Neural cell (in vitro differentiated cells): ENCODE results near the gene ITFG1. TPM values are rescaled to one million over a fixed set of nuclear protein-coding genes. Genes with fewer than 3 reads are reported as not detected.

ENCODE experiments used
- H2AFZ ChIP-seq: fragments of 200-600, 300-800 bp; sonication (generic), shearing (Covaris generic); 2 replicates; pipeline ENCODE4 v1.6.0; 2014; ENCODE audit warnings: low read depth, mild to moderate bottlenecking, antibody characterized with exemption, low read length, moderate library complexity
- H3F3A ChIP-seq: fragments of 200-600 bp; shearing (Covaris generic); 2 replicates; pipeline ENCODE4 v1.6.1; 2016; ENCODE audit warnings: mild to moderate bottlenecking, moderate library complexity, mixed read lengths, antibody characterized with exemption, low read length; ENCODE audit not compliant: insufficient read depth, poor library complexity, severe bottlenecking
- H3K27ac ChIP-seq: fragments of 200-600, 300-800 bp; sonication (generic), shearing (Covaris generic); 2 replicates; pipeline ENCODE4 v1.5.1; 2014; ENCODE audit warnings: mild to moderate bottlenecking, low read length, moderate library complexity
- H3K27me3 ChIP-seq: fragments of 300-800, 200-600 bp; sonication (generic), shearing (Covaris generic); 2 replicates; pipeline ENCODE4 v1.6.0; 2014; ENCODE audit warnings: mild to moderate bottlenecking, low read depth, low read length, moderate library complexity; ENCODE audit not compliant: insufficient read depth
- H3K36me3 ChIP-seq: fragments of 300-800, 200-600 bp; sonication (generic), shearing (Covaris generic); 2 replicates; pipeline ENCODE4 v1.5.1; 2014; ENCODE audit warnings: mild to moderate bottlenecking, antibody characterized with exemption, low read length, moderate library complexity; ENCODE audit not compliant: insufficient read depth
- H3K4me2 ChIP-seq: fragments of 300-800, 200-600 bp; sonication (generic), shearing (Covaris generic); 2 replicates; pipeline ENCODE4 v1.6.0; 2014; ENCODE audit warnings: mild to moderate bottlenecking, low read length
- H3K4me3 ChIP-seq: fragments of 300-800, 200-600 bp; sonication (generic), shearing (Covaris generic); 2 replicates; pipeline ENCODE4 v1.5.1; 2014; ENCODE audit warnings: mild to moderate bottlenecking, low read length, moderate library complexity
- H3K79me2 ChIP-seq: fragments of 200-600 bp; shearing (Covaris generic); replicated peaks from 2 replicates; pipeline ENCODE4 v1.6.0; 2014; ENCODE audit warnings: mild to moderate bottlenecking, low read length, moderate library complexity; ENCODE audit not compliant: insufficient read depth
- H3K9ac ChIP-seq: fragments of 300-800, 200-600 bp; sonication (generic), shearing (Covaris generic); 2 replicates; pipeline ENCODE4 v1.6.1; 2016; ENCODE audit warnings: mild to moderate bottlenecking, low read length, mixed read lengths
- H3K9me2 ChIP-seq: fragments of 200-600 bp; shearing (Covaris generic); 2 replicates; pipeline ENCODE4 v1.6.1; 2016; ENCODE audit warnings: mild to moderate bottlenecking, low read length, mixed read lengths; ENCODE audit not compliant: insufficient read depth
- H3K9me3 ChIP-seq: fragments of 200-600, 300-800 bp; sonication (generic), shearing (Covaris generic); 2 replicates; pipeline ENCODE4 v1.6.1; 2016; ENCODE audit warnings: mild to moderate bottlenecking, mixed run types, low read length, moderate library complexity, mixed read lengths
- H4K20me1 ChIP-seq: fragments of 200-600 bp; shearing (Covaris generic); 2 replicates; pipeline ENCODE4 v1.6.1; 2016; ENCODE audit warnings: mild to moderate bottlenecking, mixed run types; ENCODE audit not compliant: insufficient read depth
- EP300 ChIP-seq: fragments of 450-650 bp; conservative IDR thresholded peaks from 2 replicates; pipeline ENCODE4 v1.6.1; 2014; ENCODE audit warnings: antibody characterized with exemption, mild to moderate bottlenecking, moderate library complexity; ENCODE audit not compliant: poor library complexity, severe bottlenecking
- EZH2 ChIP-seq: fragments of 200-600, 300-800 bp; shearing (Covaris generic), sonication (generic); IDR thresholded peaks from 2 replicates; pipeline ENCODE4 v1.6.1; 2014; ENCODE audit warnings: antibody characterized with exemption, low read length, borderline replicate concordance, mild to moderate bottlenecking; ENCODE audit not compliant: insufficient read depth, poor library complexity, severe bottlenecking
- MXI1 ChIP-seq: fragments of 450-650 bp; conservative IDR thresholded peaks from 2 replicates; pipeline ENCODE4 v1.6.1; 2014; ENCODE audit warnings: antibody characterized with exemption, mild to moderate bottlenecking; ENCODE audit not compliant: poor library complexity, severe bottlenecking
- POLR2AphosphoS5 ChIP-seq: IDR thresholded peaks from 2 replicates; pipeline ENCODE4 v1.6.1; 2012
- RAD21 ChIP-seq: fragments of 450-650 bp; conservative IDR thresholded peaks from 2 replicates; pipeline ENCODE4 v1.6.1; 2014; ENCODE audit warnings: antibody characterized with exemption, mild to moderate bottlenecking, moderate library complexity
- SMC3 ChIP-seq: fragments of 450-650 bp; conservative IDR thresholded peaks from 2 replicates; pipeline ENCODE4 v1.6.1; 2014; ENCODE audit warnings: antibody characterized with exemption, mild to moderate bottlenecking, moderate library complexity; ENCODE audit not compliant: poor library complexity
- TAF1 ChIP-seq: IDR thresholded peaks from 2 replicates; pipeline ENCODE4 v1.6.1; 2012; ENCODE audit warnings: low read depth
- polyA plus RNA-seq: library from polyadenylated mRNA; depleted of rRNA; stranded (reverse); fragments of >200 nt; gene quantifications from 2 replicates; pipeline ENCODE4 v1.2.3, GENCODE V29; 2014
- TF ChIP-seq, protein P1 (sequence below): fragments of 450-650 bp; IDR thresholded peaks from 2 replicates; pipeline ENCODE4 v1.5.1; 2014; ENCODE audit warnings: antibody characterized with exemption, mild to moderate bottlenecking, moderate library complexity; ENCODE audit not compliant: poor library complexity, severe bottlenecking
- TF ChIP-seq, protein P2 (sequence below): IDR thresholded peaks from 2 replicates; pipeline ENCODE4 v1.6.1; 2012; ENCODE audit warnings: borderline replicate concordance

Gene ITFG1
- polyA plus RNA-seq, 1 donor from 2014 or later = 155 TPM

DNA sequence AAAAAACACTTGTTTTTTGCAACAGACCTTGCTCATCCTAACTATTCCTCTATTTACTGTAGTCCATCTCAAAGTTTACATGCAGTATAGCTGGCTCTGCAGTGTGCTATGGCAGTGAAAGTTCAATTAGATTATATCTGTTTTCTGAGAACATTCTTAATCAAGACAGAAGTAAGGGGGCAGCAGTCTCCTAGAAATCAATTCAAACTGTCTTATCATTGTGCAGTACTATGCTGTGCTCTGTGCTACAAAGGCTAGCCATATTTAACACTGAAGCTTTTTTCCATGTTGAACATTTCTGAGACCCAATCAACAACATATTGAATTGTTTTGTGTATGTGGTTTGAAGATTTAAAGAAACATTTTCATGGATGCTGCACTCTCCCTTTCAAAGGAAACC is 328.6 kb downstream of the ITFG1 start:
- Histone ChIP-seq H3K4me3 (no peak overlapping the region), H2AFZ (no peak overlapping the region), H3K9ac (no peak overlapping the region), H3K36me3 (peaks cover 9% of the 10 kb centered on the region), H4K20me1 (no peaks in the 10 kb centered on the region), H3K4me2 (no peak overlapping the region), H3K27ac (no peak overlapping the region), H3K9me3 (no peaks in the 10 kb centered on the region), H3F3A (no peaks in the 10 kb centered on the region), H3K27me3 (no peaks in the 10 kb centered on the region), H3K9me2 (no peaks in the 10 kb centered on the region), H3K79me2 (peaks cover 59% of the 10 kb centered on the region)
- TF ChIP-seq, protein P1, sequence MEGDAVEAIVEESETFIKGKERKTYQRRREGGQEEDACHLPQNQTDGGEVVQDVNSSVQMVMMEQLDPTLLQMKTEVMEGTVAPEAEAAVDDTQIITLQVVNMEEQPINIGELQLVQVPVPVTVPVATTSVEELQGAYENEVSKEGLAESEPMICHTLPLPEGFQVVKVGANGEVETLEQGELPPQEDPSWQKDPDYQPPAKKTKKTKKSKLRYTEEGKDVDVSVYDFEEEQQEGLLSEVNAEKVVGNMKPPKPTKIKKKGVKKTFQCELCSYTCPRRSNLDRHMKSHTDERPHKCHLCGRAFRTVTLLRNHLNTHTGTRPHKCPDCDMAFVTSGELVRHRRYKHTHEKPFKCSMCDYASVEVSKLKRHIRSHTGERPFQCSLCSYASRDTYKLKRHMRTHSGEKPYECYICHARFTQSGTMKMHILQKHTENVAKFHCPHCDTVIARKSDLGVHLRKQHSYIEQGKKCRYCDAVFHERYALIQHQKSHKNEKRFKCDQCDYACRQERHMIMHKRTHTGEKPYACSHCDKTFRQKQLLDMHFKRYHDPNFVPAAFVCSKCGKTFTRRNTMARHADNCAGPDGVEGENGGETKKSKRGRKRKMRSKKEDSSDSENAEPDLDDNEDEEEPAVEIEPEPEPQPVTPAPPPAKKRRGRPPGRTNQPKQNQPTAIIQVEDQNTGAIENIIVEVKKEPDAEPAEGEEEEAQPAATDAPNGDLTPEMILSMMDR = peak; percentile 50
- TF ChIP-seq, protein P2, sequence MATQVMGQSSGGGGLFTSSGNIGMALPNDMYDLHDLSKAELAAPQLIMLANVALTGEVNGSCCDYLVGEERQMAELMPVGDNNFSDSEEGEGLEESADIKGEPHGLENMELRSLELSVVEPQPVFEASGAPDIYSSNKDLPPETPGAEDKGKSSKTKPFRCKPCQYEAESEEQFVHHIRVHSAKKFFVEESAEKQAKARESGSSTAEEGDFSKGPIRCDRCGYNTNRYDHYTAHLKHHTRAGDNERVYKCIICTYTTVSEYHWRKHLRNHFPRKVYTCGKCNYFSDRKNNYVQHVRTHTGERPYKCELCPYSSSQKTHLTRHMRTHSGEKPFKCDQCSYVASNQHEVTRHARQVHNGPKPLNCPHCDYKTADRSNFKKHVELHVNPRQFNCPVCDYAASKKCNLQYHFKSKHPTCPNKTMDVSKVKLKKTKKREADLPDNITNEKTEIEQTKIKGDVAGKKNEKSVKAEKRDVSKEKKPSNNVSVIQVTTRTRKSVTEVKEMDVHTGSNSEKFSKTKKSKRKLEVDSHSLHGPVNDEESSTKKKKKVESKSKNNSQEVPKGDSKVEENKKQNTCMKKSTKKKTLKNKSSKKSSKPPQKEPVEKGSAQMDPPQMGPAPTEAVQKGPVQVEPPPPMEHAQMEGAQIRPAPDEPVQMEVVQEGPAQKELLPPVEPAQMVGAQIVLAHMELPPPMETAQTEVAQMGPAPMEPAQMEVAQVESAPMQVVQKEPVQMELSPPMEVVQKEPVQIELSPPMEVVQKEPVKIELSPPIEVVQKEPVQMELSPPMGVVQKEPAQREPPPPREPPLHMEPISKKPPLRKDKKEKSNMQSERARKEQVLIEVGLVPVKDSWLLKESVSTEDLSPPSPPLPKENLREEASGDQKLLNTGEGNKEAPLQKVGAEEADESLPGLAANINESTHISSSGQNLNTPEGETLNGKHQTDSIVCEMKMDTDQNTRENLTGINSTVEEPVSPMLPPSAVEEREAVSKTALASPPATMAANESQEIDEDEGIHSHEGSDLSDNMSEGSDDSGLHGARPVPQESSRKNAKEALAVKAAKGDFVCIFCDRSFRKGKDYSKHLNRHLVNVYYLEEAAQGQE = no peak
- peak; percentile 53 for TF ChIP-seq RAD21
- TF ChIP-seq SMC3 = peak; percentile 31

DNA sequence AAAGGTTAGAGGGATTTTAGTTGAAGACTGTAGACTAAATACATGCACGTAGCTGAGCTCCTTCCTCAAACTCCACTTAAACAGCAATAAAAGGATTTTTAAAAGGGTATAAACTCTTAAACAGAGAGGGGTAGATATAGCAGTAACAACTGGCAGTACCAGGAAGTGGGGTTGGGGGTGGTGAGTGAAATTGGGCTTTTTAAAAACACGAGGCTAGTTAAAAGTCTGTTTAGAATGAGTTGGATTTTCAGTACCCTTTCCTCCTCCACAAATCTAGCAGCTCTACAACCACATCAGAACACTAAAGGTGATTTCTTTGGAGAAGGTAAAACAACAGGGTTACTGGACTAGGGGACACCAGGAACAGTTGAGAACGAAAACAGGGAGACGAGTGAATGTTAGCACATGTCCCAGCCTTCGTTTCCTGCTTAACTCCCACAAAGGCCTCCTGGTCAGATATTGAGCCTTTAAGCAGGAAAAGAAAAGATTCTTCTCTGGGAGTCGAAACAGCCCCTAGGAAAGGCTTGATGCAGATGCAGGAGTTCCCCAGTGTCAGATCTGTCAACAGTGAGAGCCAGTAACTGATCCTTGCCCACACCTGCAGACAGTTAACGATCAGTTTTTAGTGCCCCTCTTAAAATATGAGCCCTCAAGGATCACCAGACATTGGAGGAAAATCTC is 331.0 kb downstream of the ITFG1 start:
- Histone ChIP-seq H3F3A (no peaks in the 10 kb centered on the region), H3K36me3 (peaks cover 16% of the 10 kb centered on the region), H3K9me2 (no peaks in the 10 kb centered on the region), H3K27me3 (no peaks in the 10 kb centered on the region), H3K4me2 (no peak overlapping the region), H3K4me3 (no peak overlapping the region), H3K27ac (no peak overlapping the region), H3K9me3 (no peaks in the 10 kb centered on the region), H3K79me2 (peaks cover 35% of the 10 kb centered on the region), H4K20me1 (no peaks in the 10 kb centered on the region), H2AFZ (no peak overlapping the region), H3K9ac (no peak overlapping the region)
- TF ChIP-seq, protein P2 = no peak
- TF ChIP-seq, protein P1 = no peak
- no peak for TF ChIP-seq POLR2AphosphoS5
- no peak for TF ChIP-seq EP300
- no peak for TF ChIP-seq RAD21
- no peak for TF ChIP-seq EZH2
- no peak for TF ChIP-seq SMC3
- no peak for TF ChIP-seq MXI1
- no peak for TF ChIP-seq TAF1
